ENCODE results near the gene CPZ. TPM values are rescaled to one million over a fixed set of nuclear protein-coding genes. Genes with fewer than 3 reads are reported as not detected.

CPZ gene
- total RNA-seq, 1 donor from 2014 or later: not detected

DNA sequence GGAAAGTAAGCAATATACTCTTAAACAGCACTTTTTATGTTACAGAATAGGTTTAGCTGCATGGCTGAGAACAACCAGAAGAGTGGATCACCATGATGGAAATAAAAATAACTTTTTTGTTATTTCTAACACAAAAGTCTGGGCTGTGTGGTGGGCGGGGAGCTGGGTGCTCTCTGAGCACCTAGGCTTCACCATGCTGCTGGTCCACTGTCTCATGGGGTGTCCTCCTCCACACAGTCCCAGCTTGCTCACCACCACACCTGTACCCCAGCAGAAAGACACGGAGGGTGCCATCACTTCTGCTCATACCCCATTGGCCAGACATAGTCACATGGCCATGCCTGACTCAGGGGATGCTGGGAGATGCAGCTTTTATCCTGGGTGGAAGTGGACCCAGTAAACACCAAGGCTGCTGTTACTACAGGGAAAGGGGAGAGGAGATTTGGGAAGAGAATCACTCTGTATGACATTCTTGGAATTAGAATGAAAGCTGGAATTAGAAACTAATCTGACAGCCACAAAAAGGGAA is 45.0 kb downstream of the CPZ start:
- TF ChIP-seq, protein P1, sequence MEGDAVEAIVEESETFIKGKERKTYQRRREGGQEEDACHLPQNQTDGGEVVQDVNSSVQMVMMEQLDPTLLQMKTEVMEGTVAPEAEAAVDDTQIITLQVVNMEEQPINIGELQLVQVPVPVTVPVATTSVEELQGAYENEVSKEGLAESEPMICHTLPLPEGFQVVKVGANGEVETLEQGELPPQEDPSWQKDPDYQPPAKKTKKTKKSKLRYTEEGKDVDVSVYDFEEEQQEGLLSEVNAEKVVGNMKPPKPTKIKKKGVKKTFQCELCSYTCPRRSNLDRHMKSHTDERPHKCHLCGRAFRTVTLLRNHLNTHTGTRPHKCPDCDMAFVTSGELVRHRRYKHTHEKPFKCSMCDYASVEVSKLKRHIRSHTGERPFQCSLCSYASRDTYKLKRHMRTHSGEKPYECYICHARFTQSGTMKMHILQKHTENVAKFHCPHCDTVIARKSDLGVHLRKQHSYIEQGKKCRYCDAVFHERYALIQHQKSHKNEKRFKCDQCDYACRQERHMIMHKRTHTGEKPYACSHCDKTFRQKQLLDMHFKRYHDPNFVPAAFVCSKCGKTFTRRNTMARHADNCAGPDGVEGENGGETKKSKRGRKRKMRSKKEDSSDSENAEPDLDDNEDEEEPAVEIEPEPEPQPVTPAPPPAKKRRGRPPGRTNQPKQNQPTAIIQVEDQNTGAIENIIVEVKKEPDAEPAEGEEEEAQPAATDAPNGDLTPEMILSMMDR (IDR thresholded peaks at IDR 0.05): no peak
- ATAC-seq (ENCODE audit: low read depth) (no peak), DNase-seq (no peak)
- intact Hi-C loops (cut with micrococcal nuclease): no loop called here
- Mint-ChIP-seq H3K27me3 (no peaks in the 10 kb centered on the region), H3K4me3 (no peak overlapping the region), H3K27ac (no peak overlapping the region), H3K9me3 (no peaks in the 10 kb centered on the region), H3K4me1 (no peaks in the 10 kb centered on the region), H3K36me3 (ENCODE audit: low read depth) (no peaks in the 10 kb centered on the region)
- POLR2A ChIA-PET: no interaction called here
- CTCF ChIA-PET: no interaction called here

DNA sequence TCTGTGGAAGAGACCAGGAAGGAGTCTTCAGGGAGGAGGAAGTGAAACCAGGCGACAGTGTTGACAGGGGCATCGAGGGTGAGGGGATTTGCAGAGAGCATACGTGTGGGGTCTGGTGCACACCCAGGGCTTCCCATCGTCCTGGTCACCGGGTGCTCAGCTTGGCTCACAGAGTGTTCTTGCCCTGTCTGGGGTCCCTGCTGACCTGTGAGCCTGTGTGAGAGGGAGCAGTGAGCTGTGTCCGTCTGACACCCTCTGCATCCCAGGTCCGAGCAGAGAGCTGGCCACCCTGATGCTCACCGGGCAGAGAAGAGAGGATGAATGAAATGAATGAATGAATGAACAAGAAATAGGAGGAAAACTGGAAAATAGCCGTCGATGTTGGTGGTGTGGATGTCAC is 46.5 kb downstream of the CPZ start:
- Mint-ChIP-seq H3K4me3 (no peak overlapping the region), H3K4me1 (no peaks in the 10 kb centered on the region), H3K27me3 (no peaks in the 10 kb centered on the region), H3K9me3 (no peaks in the 10 kb centered on the region), H3K27ac (no peak overlapping the region), H3K36me3 (ENCODE audit: low read depth) (no peaks in the 10 kb centered on the region)
- ChIA-PET POLR2A (no interaction called here), CTCF (no interaction called here)
- DNase-seq (no peak), ATAC-seq (ENCODE audit: low read depth) (no peak)
- TF ChIP-seq, protein P1 (IDR thresholded peaks at IDR 0.05): no peak
- intact Hi-C loops (cut with micrococcal nuclease): no loop called here

DNA sequence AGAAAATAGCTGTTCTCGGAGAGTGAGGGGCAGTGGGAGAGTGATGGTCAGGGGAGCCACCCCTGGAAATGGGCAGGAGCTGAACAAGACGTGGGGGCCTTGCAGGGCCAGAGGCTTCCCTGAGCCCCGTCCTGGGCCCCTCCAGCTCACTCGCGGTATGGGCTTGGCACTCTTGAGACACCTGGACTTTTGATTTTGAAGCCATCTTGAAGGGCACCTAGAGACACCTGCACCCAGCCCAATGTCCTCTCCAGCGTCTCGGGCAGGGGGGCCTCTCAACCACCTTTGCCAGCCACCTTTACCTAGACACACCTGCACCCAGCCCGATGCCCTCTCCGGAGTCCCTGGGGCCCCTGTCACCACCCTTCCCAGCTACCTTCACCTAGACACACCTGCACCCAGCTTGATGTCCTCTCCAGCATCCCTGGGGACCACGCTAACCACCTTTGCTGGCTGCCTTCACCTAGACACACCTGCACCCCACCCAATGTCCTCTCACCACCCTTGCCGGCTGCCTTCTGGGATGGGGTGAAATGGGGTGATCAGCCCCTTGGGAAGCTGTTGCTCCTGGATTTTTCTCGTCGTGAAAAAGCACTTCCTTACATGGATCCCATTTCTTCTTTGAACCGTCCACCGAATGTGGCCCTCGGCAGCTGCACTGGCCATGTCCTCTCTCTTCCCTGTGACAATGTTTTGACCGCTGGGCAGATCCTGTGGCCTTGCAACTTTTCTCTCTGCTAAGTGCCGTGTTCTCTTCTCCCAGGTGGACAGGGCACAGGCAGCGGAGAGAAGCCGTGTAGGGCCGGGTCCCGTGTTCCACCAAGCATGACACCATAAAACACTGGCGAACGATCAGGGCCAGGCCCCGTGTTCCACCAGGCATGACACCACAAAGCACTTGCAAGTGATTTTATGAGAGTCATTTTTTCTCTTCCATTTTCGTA is 47.5 kb downstream of the CPZ start:
- Mint-ChIP-seq H3K27me3 (no peaks in the 10 kb centered on the region), H3K9me3 (no peaks in the 10 kb centered on the region), H3K27ac (no peak overlapping the region), H3K36me3 (ENCODE audit: low read depth) (no peaks in the 10 kb centered on the region), H3K4me3 (no peak overlapping the region), H3K4me1 (no peaks in the 10 kb centered on the region)
- ATAC-seq (ENCODE audit: low read depth) (no peak), DNase-seq (no peak)
- TF ChIP-seq, protein P1 (IDR thresholded peaks at IDR 0.05): no peak
- ChIA-PET POLR2A (no interaction called here), CTCF (no interaction called here)
- intact Hi-C loops (cut with micrococcal nuclease): no loop called here

DNA sequence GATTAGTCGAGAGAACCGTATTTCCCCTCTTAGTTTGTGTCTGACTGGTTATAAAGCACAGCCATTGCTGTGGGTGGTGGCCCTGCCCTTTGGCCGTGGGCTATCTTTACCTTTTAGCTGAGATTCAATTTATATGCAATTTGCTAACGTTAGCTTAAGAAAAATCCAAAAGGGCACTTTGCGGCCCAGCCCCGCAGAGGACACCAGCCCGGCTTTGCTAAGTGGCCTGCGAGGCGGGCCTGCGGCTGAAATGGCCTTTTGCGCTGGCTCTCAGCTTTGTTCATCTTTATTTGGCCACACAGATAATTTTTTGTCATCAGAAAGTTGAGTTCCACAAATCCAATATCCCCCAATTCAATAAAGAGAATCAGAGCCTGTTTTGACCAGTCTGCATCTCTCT is 48.3 kb downstream of the CPZ start:
- intact Hi-C loops (cut with micrococcal nuclease): no loop called here
- H3K4me3 Mint-ChIP-seq: no peak overlapping the region
- no peak overlapping the region for H3K27ac Mint-ChIP-seq
- ATAC-seq (ENCODE audit: low read depth): no peak
- H3K36me3 Mint-ChIP-seq (ENCODE audit: low read depth): no peaks in the 10 kb centered on the region
- ChIA-PET POLR2A (no interaction called here), CTCF (no interaction called here)
- DNase-seq: no peak
- H3K9me3 Mint-ChIP-seq: no peaks in the 10 kb centered on the region
- no peaks in the 10 kb centered on the region for H3K27me3 Mint-ChIP-seq
- TF ChIP-seq, protein P1 (IDR thresholded peaks at IDR 0.05): no peak
- H3K4me1 Mint-ChIP-seq: no peaks in the 10 kb centered on the region

DNA sequence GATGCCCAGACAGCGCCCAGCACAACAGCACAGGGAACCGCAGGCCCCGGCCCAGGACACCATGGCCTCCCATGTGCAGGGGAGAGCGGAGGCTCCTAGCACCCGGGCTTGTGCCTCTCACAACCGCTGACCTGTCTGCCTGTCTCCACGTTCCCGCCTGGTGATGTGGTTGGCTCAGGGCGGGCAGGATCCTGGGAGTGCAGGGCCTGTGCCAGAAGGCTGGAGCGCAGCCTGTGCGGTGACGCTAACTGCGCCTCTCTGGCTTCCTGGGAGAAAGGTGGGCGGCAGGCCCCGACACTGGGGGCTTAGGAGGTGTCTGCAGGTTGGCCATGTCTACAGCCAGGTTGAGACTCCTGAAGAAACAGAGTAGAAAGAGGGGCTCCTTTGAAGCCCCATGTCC is 48.7 kb downstream of the CPZ start:
- no peaks in the 10 kb centered on the region for H3K9me3 Mint-ChIP-seq
- DNase-seq: no peak
- ChIA-PET CTCF (no interaction called here), POLR2A (no interaction called here)
- intact Hi-C loops (cut with micrococcal nuclease): no loop called here
- H3K4me1 Mint-ChIP-seq: no peaks in the 10 kb centered on the region
- H3K4me3 Mint-ChIP-seq: no peak overlapping the region
- H3K27me3 Mint-ChIP-seq: no peaks in the 10 kb centered on the region
- H3K27ac Mint-ChIP-seq: no peak overlapping the region
- TF ChIP-seq, protein P1 (IDR thresholded peaks at IDR 0.05): no peak
- no peak for ATAC-seq (ENCODE audit: low read depth)
- H3K36me3 Mint-ChIP-seq (ENCODE audit: low read depth): no peaks in the 10 kb centered on the region
